IPS-NIHi11 (cell line): ENCODE measurements around the gene CT47A7.
"Not testable (repeated sequence)": the region's sequence is repeated elsewhere in the genome, so short reads cannot be mapped to it uniquely, and the experiment has no call there.

Source experiments
- DNase-seq: peaks from one replicate; pipeline ENCODE4 v3.0.0; 2012; ENCODE audit warnings: mixed read lengths, low spot score

The CT47A7 gene

DNA sequence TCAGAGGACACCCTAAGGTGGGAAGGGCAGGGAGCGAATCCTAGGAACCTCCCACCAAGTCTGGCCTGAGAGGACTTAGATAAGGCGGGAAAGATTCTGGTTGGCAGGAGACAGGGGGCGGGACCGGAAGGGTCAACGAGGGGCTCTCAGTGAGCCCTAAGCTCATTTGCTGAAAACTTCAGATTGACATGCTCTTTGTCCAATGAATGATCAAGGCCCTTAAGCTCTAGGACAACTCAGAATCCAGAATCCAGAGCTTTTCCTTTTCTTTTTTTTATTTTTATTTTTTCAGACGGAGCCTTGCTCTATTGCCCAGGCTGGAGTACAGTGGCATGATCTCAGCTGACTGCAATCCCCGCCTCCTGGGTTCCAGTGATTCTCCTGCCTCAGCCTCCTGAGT lies at the start of gene CT47A7:
TSS of gene CT47A7 (minus strand) at position 101 of the 400 bp plus-strand sequence. CDS start 255 bp downstream, outside the sequence.
- DNase-seq = not testable (repeated sequence)

DNA sequence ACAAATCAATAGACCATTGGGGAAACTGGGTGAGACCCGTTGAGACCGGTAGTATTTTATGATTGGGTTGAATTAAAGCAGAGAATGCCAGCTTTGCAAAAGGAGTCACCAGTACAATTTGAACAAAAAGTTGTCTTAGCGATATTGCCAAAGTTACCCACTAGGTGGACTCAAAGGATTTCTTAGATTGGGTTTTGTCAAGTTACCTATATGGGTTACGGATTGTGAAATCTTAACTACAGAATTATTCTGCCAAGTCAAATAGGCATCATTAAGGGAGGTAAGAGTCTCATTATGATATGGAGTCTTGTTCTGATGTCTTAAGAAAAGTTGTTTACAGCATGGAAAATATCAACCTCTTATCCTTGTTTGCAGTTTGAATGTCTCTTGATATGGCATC lies 44.2 kb upstream of the CT47A7 start:
- no peak for DNase-seq

DNA sequence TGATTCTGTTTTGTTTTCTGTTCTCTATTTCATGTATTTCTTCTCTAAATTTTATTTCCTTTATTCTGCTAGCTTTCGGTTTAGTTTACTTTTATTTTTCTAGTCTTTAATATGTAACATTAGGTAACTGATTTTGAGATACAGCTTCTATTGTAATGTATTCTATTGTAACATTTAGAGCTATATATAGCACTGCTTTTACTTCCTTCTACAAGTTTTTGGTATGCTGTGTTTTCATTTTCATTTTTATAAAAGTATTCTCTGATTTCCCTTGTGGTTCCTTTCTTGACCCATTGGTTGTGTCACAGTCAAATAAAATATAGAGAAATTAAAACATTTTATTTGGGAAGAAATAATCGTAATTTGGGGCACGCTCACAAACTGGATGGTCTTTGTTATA lies 43.0 kb upstream of the CT47A7 start:
- DNase-seq = no peak

DNA sequence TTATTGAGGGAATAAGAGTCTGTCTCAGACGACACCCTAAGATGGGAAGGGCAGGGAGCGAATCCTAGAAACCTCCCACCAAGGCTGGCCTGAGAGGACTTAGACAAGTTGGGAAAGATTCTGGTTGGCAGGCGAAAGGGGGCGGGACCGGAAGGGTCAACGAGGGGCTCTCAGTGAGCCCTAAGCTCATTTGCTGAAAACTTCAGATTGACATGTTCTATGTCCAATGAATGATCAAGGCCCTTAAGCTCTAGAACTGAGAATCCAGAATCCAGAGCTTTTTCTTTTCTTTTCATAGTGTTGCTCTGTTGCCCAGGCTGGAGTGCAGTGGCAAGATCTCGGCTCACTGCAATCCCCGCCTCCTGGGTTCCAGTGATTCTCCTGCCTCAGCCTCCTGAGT lies 29.3 kb upstream of the CT47A7 start, which contains the start of gene CT47A1:
TSS of gene CT47A1 (minus strand) at position 101 of the 400 bp plus-strand sequence. CDS start 231 bp downstream, outside the sequence.
- DNase-seq = not testable (repeated sequence)
